Suprapubic skin (tissue), 4 donors: ENCODE results near the gene MAPK7. TPM values are rescaled to one million over a fixed set of nuclear protein-coding genes. Genes with fewer than 3 reads are reported as not detected.
A peak's percentile ranks its signal among the peaks of the same experiment; 100 is the strongest.

Experiments
- DNase-seq, 2 donors: peaks; one replicate each; pipeline ENCODE4 v3.0.0-alpha.2; 2019; ENCODE audit warnings: low spot score in 2 of 2
- H3K27ac ChIP-seq: fragments of 200-600 bp; sonication (generic); one replicate; pipeline ENCODE4 v1.5.1; 2019
- H3K27me3 ChIP-seq: fragments of 200-600 bp; sonication (generic); one replicate; pipeline ENCODE4 v1.5.1; 2019
- H3K36me3 ChIP-seq: fragments of 200-600 bp; sonication (generic); one replicate; pipeline ENCODE4 v1.5.1; 2019
- H3K4me1 ChIP-seq: fragments of 200-600 bp; sonication (generic); one replicate; pipeline ENCODE4 v1.5.1; 2019
- H3K4me3 ChIP-seq: fragments of 200-600 bp; sonication (generic); one replicate; pipeline ENCODE4 v1.5.1; 2019; ENCODE audit warnings: mild to moderate bottlenecking
- H3K9me3 ChIP-seq: fragments of 200-600 bp; sonication (generic); one replicate; pipeline ENCODE4 v1.5.1; 2019
- EP300 ChIP-seq: sonication (generic); formaldehyde crosslinking; IDR thresholded peaks from one replicate; pipeline ENCODE4 v1.6.1; 2017; ENCODE audit warnings: antibody characterized with exemption
- POLR2A ChIP-seq, 2 donors: fragments of 450-650 bp; IDR thresholded peaks; one replicate each; pipeline ENCODE4 v1.6.1; 2017; ENCODE audit warnings: antibody characterized with exemption in 2 of 2, mild to moderate bottlenecking in 2 of 2, moderate library complexity in 2 of 2
- POLR2AphosphoS5 ChIP-seq, 3 donors: sonication (generic); formaldehyde crosslinking; IDR thresholded peaks; one replicate each; pipeline ENCODE4 v1.6.1; 2017; ENCODE audit warnings: antibody characterized with exemption in 3 of 3
- WGBS: methylation state at CpG from one replicate; pipeline ENCODE4 v1.1.5; 2018; 5-methylcytosine and 5-hydroxymethylcytosine counted together
- total RNA-seq, 4 donors: library from RNA; depleted of rRNA; stranded (reverse); fragments of >200 nt; gene quantifications; one replicate each; pipeline ENCODE4 v1.1.0, GENCODE V29; 2016
- TF ChIP-seq, protein P1 (sequence below), 2 donors: fragments of 200-600 bp in 1 of 2; fragments of 450-650 bp in 1 of 2; sonication (generic) in 1 of 2; IDR thresholded peaks; one replicate each; pipeline ENCODE4 v1.5.1; 2016 to 2019; ENCODE audit warnings: antibody characterized with exemption in 2 of 2, mild to moderate bottlenecking in 1 of 2, moderate library complexity in 1 of 2

Gene MAPK7
- total RNA-seq, 4 donors from 2014 or later, result 30.9 to 47.1 (median 43.6) TPM

DNA sequence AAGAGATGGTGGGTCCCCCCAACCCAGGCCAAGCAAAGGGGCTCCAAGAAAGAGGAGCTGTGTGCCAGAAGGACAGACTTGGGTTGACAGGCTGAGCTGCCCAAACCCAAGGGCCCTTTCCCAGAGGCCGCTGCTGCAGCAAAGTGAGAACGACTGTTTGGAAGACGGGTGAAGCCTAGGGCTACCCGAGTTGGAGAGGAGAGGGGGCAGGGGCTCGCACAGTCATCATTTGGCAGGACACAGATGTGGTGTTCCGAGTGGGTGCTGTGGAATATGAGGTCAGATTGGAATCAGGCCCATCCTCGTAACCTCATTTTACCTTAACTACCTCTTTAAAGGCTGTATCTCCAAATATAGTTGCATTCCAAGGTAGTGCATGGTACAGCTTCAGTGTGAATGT lies 14.0 kb downstream of the MAPK7 start:
- peaks cover 27% of the 10 kb centered on the region for H3K4me1 ChIP-seq
- peak in 1 of 2 donors; percentile 28 for DNase-seq
- WGBS, result 79% methylated on average over 7 of the region's 7 CpGs
- H3K36me3 ChIP-seq, result no peaks in the 10 kb centered on the region
- no peak overlapping the region for H3K4me3 ChIP-seq
- no peak overlapping the region for H3K27ac ChIP-seq
- H3K9me3 ChIP-seq, result no peaks in the 10 kb centered on the region
- no peaks in the 10 kb centered on the region for H3K27me3 ChIP-seq
- TF ChIP-seq, protein P1, sequence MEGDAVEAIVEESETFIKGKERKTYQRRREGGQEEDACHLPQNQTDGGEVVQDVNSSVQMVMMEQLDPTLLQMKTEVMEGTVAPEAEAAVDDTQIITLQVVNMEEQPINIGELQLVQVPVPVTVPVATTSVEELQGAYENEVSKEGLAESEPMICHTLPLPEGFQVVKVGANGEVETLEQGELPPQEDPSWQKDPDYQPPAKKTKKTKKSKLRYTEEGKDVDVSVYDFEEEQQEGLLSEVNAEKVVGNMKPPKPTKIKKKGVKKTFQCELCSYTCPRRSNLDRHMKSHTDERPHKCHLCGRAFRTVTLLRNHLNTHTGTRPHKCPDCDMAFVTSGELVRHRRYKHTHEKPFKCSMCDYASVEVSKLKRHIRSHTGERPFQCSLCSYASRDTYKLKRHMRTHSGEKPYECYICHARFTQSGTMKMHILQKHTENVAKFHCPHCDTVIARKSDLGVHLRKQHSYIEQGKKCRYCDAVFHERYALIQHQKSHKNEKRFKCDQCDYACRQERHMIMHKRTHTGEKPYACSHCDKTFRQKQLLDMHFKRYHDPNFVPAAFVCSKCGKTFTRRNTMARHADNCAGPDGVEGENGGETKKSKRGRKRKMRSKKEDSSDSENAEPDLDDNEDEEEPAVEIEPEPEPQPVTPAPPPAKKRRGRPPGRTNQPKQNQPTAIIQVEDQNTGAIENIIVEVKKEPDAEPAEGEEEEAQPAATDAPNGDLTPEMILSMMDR (IDR thresholded peaks at IDR 0.05), result no peak
- no peak for TF ChIP-seq EP300
- TF ChIP-seq POLR2A (IDR thresholded peaks at IDR 0.05), result no peak
- no peak for TF ChIP-seq POLR2AphosphoS5 (IDR thresholded peaks at IDR 0.05)

GRCh38 chr17:19397556-19398041 lies 19.3 kb downstream of the MAPK7 start:
- Histone ChIP-seq H3K9me3 (no peaks in the 10 kb centered on the region), H3K27ac (peak overlapping the region; percentile 65), H3K36me3 (no peaks in the 10 kb centered on the region), H3K4me3 (no peak overlapping the region), H3K4me1 (peaks cover 25% of the 10 kb centered on the region), H3K27me3 (no peaks in the 10 kb centered on the region)
- peak in 1 of 2 donors; percentile 56 for DNase-seq
- TF ChIP-seq POLR2A (IDR thresholded peaks at IDR 0.05) (no peak), POLR2AphosphoS5 (IDR thresholded peaks at IDR 0.05) (no peak), EP300 (no peak)
- TF ChIP-seq, protein P1 (IDR thresholded peaks at IDR 0.05), result no peak
- 42% methylated on average over 5 of the region's 6 CpGs for WGBS

DNA sequence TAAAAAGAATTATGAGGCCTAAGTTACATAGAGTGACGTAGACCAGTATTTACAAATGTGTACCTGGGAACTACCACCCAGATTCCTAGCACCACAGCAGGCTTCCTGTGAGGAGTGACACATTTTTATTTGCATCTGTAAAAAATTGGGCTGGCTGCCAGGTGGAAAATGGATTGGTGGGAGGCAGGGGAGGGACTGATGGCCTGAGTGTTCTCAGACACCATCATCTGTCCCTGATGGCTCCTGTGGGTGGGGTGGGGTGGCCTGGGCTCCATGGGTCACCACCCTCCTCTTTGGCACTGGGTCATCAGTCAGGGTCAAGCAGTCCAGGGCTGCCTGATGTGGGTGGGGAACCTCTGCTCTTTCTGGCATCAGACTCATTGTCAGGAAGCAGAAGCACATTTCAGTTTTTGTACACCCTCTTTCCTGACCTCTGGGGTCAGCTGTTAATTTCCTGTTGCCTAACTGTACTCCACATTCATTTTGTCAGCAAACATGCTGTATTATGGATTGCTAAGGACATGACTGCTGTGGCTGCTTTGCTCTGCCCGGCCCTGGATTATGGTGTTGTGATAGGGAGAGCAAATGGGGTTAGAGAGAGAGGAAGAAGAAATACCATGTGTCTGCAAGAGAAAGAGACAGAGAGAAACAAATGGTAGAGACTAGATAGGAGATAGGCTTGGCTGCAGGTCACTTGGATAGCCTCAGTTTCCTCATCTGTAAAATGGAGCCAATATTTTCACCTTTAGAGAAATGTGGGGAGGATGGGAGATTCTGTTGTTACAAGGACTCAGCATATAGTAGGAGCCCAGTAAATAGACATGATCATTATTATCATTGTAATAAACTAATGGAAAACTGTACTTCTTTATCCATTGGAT lies 20.2 kb downstream of the MAPK7 start:
- peaks cover 25% of the 10 kb centered on the region for H3K4me1 ChIP-seq
- 49% methylated on average over 2 of the region's 2 CpGs for WGBS
- peak overlapping the region; percentile 65 for H3K27ac ChIP-seq
- H3K4me3 ChIP-seq, result no peak overlapping the region
- no peaks in the 10 kb centered on the region for H3K36me3 ChIP-seq
- no peaks in the 10 kb centered on the region for H3K9me3 ChIP-seq
- DNase-seq, result peak; percentile 87 to 90
- TF ChIP-seq POLR2AphosphoS5 (IDR thresholded peaks at IDR 0.05) (no peak), EP300 (no peak), POLR2A (IDR thresholded peaks at IDR 0.05) (no peak)
- TF ChIP-seq, protein P1 (IDR thresholded peaks at IDR 0.05), result no peak
- no peaks in the 10 kb centered on the region for H3K27me3 ChIP-seq

DNA sequence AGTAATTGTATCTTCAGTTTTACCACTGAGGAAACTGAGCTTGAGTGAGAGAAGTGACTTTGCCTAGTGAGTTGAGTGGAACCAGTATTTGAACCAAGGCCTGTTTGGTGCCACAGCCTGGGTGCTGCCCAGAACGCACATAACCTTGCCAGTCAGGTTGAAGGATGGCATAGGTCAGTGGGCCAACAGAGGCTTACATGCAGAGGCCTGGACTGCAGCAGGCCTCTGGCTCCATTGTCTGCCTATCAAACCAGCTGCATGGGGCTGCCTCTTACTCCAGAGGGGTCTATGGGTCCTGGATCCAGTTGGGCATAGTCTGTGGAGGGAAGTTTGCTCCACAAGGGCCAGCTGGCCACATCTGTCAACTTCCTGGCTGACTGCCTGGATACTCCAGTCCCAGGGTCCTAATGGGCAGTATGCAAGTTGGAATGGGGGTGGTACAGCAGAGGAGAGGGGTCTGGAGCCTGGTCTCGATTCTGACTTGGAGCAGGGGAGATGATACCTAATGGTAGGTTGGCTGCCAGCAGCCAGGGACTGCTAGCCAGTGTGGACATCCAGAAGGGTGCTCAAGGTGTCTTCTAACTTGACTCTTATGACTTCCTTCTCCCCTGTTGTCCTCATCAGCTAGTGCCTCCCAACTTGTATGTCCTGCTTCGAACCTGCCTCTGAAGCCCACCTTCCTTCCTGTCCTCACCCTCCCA lies 21.6 kb downstream of the MAPK7 start:
- Histone ChIP-seq H3K4me1 (peaks cover 25% of the 10 kb centered on the region), H3K9me3 (no peaks in the 10 kb centered on the region), H3K27me3 (no peaks in the 10 kb centered on the region), H3K4me3 (no peak overlapping the region), H3K27ac (no peak overlapping the region), H3K36me3 (no peaks in the 10 kb centered on the region)
- peak in 1 of 2 donors; percentile 48 for DNase-seq
- TF ChIP-seq POLR2AphosphoS5 (IDR thresholded peaks at IDR 0.05), result no peak
- TF ChIP-seq EP300, result no peak
- TF ChIP-seq POLR2A (IDR thresholded peaks at IDR 0.05), result no peak
- TF ChIP-seq, protein P1 (IDR thresholded peaks at IDR 0.05), result no peak
- WGBS, result 97% methylated on average over 3 of the region's 3 CpGs
